Measurements from ENCODE around the gene CDC6. TPM values are rescaled to one million over a fixed set of nuclear protein-coding genes. Genes with fewer than 3 reads are reported as not detected.

CDC6 gene
- total and polyA plus RNA-seq, 2 of the 8 experiments (the other 6 are each of a cell fraction or from before 2014, with no cell fraction given): 50.5 to 140 TPM

DNA sequence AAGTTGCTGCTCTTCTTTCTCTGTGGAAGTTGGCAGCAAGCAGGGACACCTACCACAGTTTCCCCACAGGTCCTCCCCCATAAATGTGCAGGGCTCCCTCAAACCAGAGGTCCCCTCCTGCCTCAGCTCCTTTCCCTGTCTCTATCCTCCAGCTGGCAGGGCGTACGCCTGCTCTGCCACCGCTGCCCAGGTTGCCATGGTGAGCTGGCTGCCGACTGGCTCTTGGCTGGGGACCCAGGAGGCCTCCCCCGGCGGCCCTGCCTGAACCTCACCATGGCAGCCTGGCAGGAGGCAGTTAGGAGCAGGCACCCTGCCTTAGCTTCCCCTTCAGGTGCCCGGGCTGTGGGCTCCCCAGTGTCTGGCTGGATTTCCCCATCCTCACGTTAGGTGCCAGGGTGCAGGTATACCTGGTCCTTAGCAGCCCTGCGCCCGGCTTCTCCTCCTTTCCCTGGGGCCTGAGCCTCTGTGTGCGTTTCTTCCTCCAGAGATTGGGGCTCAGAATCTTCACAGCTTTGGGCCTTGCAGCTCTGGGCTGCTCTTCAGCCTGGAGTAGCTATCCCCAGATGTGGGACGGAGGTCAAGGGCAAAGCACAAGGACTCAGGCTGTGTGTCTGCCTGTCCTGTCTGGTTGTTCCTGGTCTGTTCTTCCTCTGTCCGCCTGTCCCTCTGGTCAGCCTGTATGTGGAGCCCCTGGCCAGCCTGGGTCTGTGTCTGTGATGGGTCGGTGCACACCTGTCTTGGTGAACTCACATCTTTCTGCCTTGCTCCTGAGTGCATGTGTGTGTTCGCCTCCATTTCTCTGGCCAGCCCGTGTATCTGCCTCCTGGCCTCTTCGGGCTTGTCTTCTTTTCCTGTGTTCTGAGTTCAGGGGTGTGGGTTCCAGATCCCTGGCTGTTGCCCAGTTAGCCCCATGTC lies 61.1 kb downstream of the CDC6 start:
- FAIRE-seq (no peak), DNase-seq (ENCODE audit: low read depth in 1 of 2, low spot score in 2 of 2) (no peak)
- Histone ChIP-seq H2BK20ac (ENCODE audit: low read length) (no peak overlapping the region), H3K79me1 (ENCODE audit: low read depth, low read length) (peaks cover 5% of the 10 kb centered on the region; the same call in 1 of the 2 replicates), H2AK5ac (ENCODE audit: low read depth, low read length) (no peak overlapping the region; the same call in 1 of the 2 replicates), H3K4me2 (ENCODE audit: insufficient read depth in 1 of 2, low read depth in 2 of 2, low read length in 2 of 2) (no peak overlapping the region; a peak in 1 of 4 replicates), H2BK15ac (ENCODE audit: low read length) (no peak overlapping the region), H3K4me1 (replicated peaks in 1 of 4; ENCODE audit: control insufficient read depth in 3 of 4, insufficient read depth in 4 of 4, low read length in 3 of 4) (peaks cover 14 to 60% (median 45%) of the 10 kb centered on the region in 4 experiments), H3K27ac (ENCODE audit: low read depth, low read length) (no peak overlapping the region), H2BK12ac (ENCODE audit: low read depth, low read length) (no peak overlapping the region), H2BK5ac (ENCODE audit: low read depth, low read length) (no peak overlapping the region; the same call in 1 of the 2 replicates), H3K4ac (replicated peaks; ENCODE audit: insufficient read length, low read depth, low read length) (no peak overlapping the region), H3K23me2 (ENCODE audit: low read depth, low read length) (peaks cover 13% of the 10 kb centered on the region; the same call in 1 of the 2 replicates), H3K79me2 (ENCODE audit: control insufficient read depth in 1 of 2, insufficient read depth in 2 of 2, low read length in 2 of 2) (no peaks in the 10 kb centered on the region; a peak in 1 of 4 replicates), H3K36me3 (ENCODE audit: control insufficient read depth in 2 of 4, insufficient read depth in 4 of 4, low read length in 3 of 4) (no peaks in the 10 kb centered on the region; a peak in 1 of 8 replicates), H2AFZ (ENCODE audit: low read length) (no peak overlapping the region), H3K14ac (ENCODE audit: insufficient read length) (no peak overlapping the region), H3K27me3 (replicated peaks in 1 of 4; ENCODE audit: control insufficient read depth in 3 of 4, extremely low read depth in 1 of 4, insufficient read depth in 3 of 4, low read length in 3 of 4) (peaks cover 11 to 57% (median 43%) of the 10 kb centered on the region in 4 experiments), H3K18ac (ENCODE audit: extremely low read depth, low read length) (no peak overlapping the region), H3K9ac (replicated peaks in 1 of 4; ENCODE audit: extremely low read depth in 1 of 4, low read depth in 3 of 4, low read length in 3 of 4) (no peak overlapping the region), H4K91ac (replicated peaks; ENCODE audit: insufficient read length, low read length) (no peak overlapping the region), H2BK120ac (replicated peaks; ENCODE audit: low read depth, low read length) (no peak overlapping the region), H4K5ac (ENCODE audit: insufficient read length, low read depth, low read length) (no peak overlapping the region), H4K8ac (ENCODE audit: extremely low read depth, insufficient read depth, low read length) (no peak overlapping the region), H3K4me3 (ENCODE audit: extremely low read depth in 1 of 4, insufficient read depth in 2 of 4, low read depth in 3 of 4, low read length in 4 of 4) (no peak overlapping the region), H3K23ac (ENCODE audit: insufficient read length) (no peak overlapping the region), H3K56ac (replicated peaks; ENCODE audit: insufficient read length, low read depth, low read length) (no peak overlapping the region), H4K20me1 (replicated peaks in 1 of 2; ENCODE audit: control insufficient read depth in 1 of 2, insufficient read depth in 2 of 2, low read length in 2 of 2) (peaks cover 26 to 47% of the 10 kb centered on the region in 2 experiments), H3K9me3 (ENCODE audit: insufficient read depth in 2 of 2, low read depth in 1 of 2, low read length in 1 of 2) (no peaks in the 10 kb centered on the region)
- ChIA-PET CTCF (ENCODE audit: partially characterized antibody) (interaction anchor here (0.8 to 30.8 kb wide), 8 partner anchors 8 to 1452 kb away, joined by 3 to 1198 read pairs (median 3); partner anchors contain the start of genes GJD3 and RARA), POLR2A (ENCODE audit: partially characterized antibody) (interaction anchor here (27.8 kb wide), 1 partner anchor 46 kb away, joined by 570 read pairs; the partner anchor contains the start of genes CDC6 and RARA)
- WGBS, 2 experiments (ENCODE audit: extremely low coverage in 1 of 2, insufficient coverage in 1 of 2, insufficient read length in 1 of 2, insufficient replicate concordance in 2 of 2, low coverage in 1 of 2, low lambda C conversion rate in 2 of 2, missing lambda C conversion rate in 1 of 2): 90% methylated on average over 17 of the region's 17 CpGs; no CpG with 5 or more reads in 1 of the 2 experiments
- TF ChIP-seq RAD21 (IDR thresholded peaks at IDR 0.05 in 1 of 2, conservative IDR thresholded peaks at IDR 0.05 in 1 of 2; ENCODE audit: low read depth in 2 of 2, low read length in 2 of 2) (no peak), TEAD4 (IDR thresholded peaks at IDR 0.05; ENCODE audit: low read depth, low read length) (no peak), ATF3 (IDR thresholded peaks at IDR 0.05; ENCODE audit: insufficient read depth, low read depth, low read length) (no peak), HDAC2 (IDR thresholded peaks at IDR 0.05; ENCODE audit: borderline replicate concordance in 1 of 2, low read depth in 2 of 2, low read length in 2 of 2) (no peak), SP4 (IDR thresholded peaks at IDR 0.05; ENCODE audit: low read length) (no peak), RNF2 (IDR thresholded peaks at IDR 0.05; ENCODE audit: borderline replicate concordance, low read depth, low read length, missing control alignments, poor library complexity, severe bottlenecking) (no peak), YY1 (IDR thresholded peaks at IDR 0.05; ENCODE audit: low read depth, low read length) (no peak), EZH2 (IDR thresholded peaks at IDR 0.05; ENCODE audit: low read depth, low read length, severe bottlenecking) (no peak), KDM4A (IDR thresholded peaks at IDR 0.05; ENCODE audit: low read depth, low read length, severe bottlenecking) (no peak)
